Fibroblast of upper back skin (primary cell): ENCODE measurements around the gene OR51D1.

ENCODE experiments used
- DNase-seq: peaks from one replicate; pipeline ENCODE4 v3.0.0-alpha.2; 2013

Gene OR51D1

GRCh38 chr11:4645974-4646373, 8.7 kb downstream of the OR51D1 start:
- no peak for DNase-seq

GRCh38 chr11:4647766-4648165, 10.5 kb downstream of the OR51D1 start:
- no peak for DNase-seq

- DNase-seq = no peak
These were observed 17.5 kb downstream of the OR51D1 start for GRCh38 chr11:4654635-4655369.

- no peak for DNase-seq
These were observed 21.6 kb downstream of the OR51D1 start for GRCh38 chr11:4658629-4659445.

GRCh38 chr11:4662876-4663275, 25.6 kb downstream of the OR51D1 start:
- DNase-seq = no peak

GRCh38 chr11:4664183-4664582, 26.9 kb downstream of the OR51D1 start:
- no peak for DNase-seq

- peak; percentile 20 for DNase-seq
These were observed 27.5 kb downstream of the OR51D1 start for GRCh38 chr11:4664786-4665185.

- peak; percentile 22 for DNase-seq
These were observed 28.1 kb downstream of the OR51D1 start for GRCh38 chr11:4665424-4665823.

GRCh38 chr11:4671741-4672140, 34.5 kb downstream of the OR51D1 start:
- no peak for DNase-seq

- peak; percentile 46 for DNase-seq
These were observed 35.2 kb downstream of the OR51D1 start for GRCh38 chr11:4672470-4672869.

- DNase-seq = no peak
These were observed 36.5 kb downstream of the OR51D1 start for GRCh38 chr11:4673781-4674180.

GRCh38 chr11:4677948-4678347, 40.7 kb downstream of the OR51D1 start:
- DNase-seq = no peak

- no peak for DNase-seq
These were observed 43.1 kb downstream of the OR51D1 start for GRCh38 chr11:4680341-4680740.

- peak; percentile 63 for DNase-seq
These were observed 45.5 kb downstream of the OR51D1 start for GRCh38 chr11:4682623-4683419.

GRCh38 chr11:4684631-4685285, 47.5 kb downstream of the OR51D1 start:
- DNase-seq = no peak
